Mesothelial cell of epicardium (in vitro differentiated cells): Measurements from ENCODE around the gene TARS2. TPM values are rescaled to one million over a fixed set of nuclear protein-coding genes. Genes with fewer than 3 reads are reported as not detected.

Source experiments
- DNase-seq, 2 experiments: peaks; one replicate each; pipeline ENCODE4 v3.0.0; 2021; ENCODE audit warnings: low spot score in 2 of 2; ENCODE audit not compliant: unreplicated experiment in 2 of 2
- H3K27ac Mint-ChIP-seq: 2 replicates; pipeline ENCODE4 v1.8.0; 2021; ENCODE audit warnings: mixed read lengths
- H3K27me3 Mint-ChIP-seq: 2 replicates; pipeline ENCODE4 v1.8.0; 2021; ENCODE audit warnings: low read depth, mixed read lengths
- H3K36me3 Mint-ChIP-seq: 2 replicates; pipeline ENCODE4 v1.8.0; 2021; ENCODE audit warnings: mixed read lengths
- H3K4me1 Mint-ChIP-seq: 2 replicates; pipeline ENCODE4 v1.8.0; 2021; ENCODE audit warnings: mixed read lengths
- H3K4me3 Mint-ChIP-seq: 2 replicates; pipeline ENCODE4 v1.8.0; 2021; ENCODE audit warnings: mild to moderate bottlenecking, moderate library complexity, mixed read lengths
- H3K9me3 Mint-ChIP-seq: 2 replicates; pipeline ENCODE4 v1.8.0; 2021; ENCODE audit warnings: mixed read lengths
- total RNA-seq: library from RNA; stranded (reverse); gene quantifications from 3 replicates; pipeline ENCODE4 v1.2.1, GENCODE V29; 2021
- TF ChIP-seq, protein P1 (sequence below): fragments of 200-600 bp; sonication (generic); IDR thresholded peaks from one replicate; pipeline ENCODE4 v1.5.0; 2021; ENCODE audit warnings: antibody characterized with exemption; ENCODE audit not compliant: unreplicated experiment

TARS2 gene
- total RNA-seq, 1 donor from 2014 or later = 31.7 TPM

DNA sequence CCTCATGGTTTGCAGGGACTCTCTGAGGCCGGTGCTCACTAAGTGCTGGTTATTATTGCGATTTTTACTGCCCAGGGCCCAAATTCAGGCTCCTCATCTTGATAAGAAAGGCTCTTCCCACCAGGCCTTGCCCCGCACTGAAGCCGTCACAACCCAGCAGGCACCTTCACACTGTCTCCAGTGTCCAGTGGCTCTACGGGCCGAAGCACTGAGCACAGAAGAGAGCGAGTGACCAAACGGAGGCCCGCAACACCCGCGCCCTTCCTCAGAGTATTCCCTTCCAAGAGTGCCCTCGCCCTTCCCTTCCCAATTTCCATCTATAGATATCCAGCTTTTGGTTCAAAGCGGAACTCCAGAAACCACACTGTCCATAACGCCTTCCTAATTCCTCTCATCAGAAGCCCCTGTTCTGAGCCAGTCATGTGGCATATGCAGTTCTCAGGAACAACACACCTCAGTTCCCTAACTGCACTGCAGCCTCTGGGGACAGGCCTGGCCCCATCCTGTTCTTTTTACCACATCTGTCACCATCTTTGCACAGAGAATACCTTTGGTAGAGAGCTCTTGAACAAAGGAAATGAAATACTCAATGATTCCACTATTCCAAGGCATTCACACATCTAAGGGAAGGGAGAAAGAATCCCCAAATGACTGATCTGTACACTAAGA lies 43.4 kb downstream of the TARS2 start:
- H3K27ac Mint-ChIP-seq = no peak overlapping the region
- no peaks in the 10 kb centered on the region for H3K9me3 Mint-ChIP-seq
- no peaks in the 10 kb centered on the region for H3K27me3 Mint-ChIP-seq
- H3K36me3 Mint-ChIP-seq = no peaks in the 10 kb centered on the region
- no peak for DNase-seq
- TF ChIP-seq, protein P1, sequence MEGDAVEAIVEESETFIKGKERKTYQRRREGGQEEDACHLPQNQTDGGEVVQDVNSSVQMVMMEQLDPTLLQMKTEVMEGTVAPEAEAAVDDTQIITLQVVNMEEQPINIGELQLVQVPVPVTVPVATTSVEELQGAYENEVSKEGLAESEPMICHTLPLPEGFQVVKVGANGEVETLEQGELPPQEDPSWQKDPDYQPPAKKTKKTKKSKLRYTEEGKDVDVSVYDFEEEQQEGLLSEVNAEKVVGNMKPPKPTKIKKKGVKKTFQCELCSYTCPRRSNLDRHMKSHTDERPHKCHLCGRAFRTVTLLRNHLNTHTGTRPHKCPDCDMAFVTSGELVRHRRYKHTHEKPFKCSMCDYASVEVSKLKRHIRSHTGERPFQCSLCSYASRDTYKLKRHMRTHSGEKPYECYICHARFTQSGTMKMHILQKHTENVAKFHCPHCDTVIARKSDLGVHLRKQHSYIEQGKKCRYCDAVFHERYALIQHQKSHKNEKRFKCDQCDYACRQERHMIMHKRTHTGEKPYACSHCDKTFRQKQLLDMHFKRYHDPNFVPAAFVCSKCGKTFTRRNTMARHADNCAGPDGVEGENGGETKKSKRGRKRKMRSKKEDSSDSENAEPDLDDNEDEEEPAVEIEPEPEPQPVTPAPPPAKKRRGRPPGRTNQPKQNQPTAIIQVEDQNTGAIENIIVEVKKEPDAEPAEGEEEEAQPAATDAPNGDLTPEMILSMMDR = no peak
- peaks cover 7% of the 10 kb centered on the region for H3K4me1 Mint-ChIP-seq
- H3K4me3 Mint-ChIP-seq = no peak overlapping the region

DNA sequence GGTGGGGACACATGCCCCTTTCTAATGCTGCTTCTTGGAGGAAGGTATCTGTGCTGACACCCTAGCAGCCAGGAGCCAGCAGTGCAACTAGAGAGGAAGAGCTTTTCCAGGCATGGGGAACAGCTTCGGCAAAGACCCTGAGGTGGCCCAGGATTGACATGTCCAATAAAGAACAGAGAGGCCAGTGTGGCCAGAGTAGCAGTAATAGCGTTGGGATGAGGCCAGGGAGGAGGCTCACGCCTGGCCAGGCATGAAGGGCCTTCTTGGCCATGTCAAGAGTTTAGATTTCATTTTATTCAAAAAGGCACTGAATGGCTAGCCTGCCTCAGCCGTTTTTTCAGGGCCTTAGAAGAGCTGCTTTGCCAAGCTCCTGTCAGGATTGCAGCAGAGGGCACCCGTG lies 45.6 kb downstream of the TARS2 start:
- peak overlapping the region; percentile 44 for H3K27ac Mint-ChIP-seq
- H3K27me3 Mint-ChIP-seq = no peaks in the 10 kb centered on the region
- H3K36me3 Mint-ChIP-seq = no peaks in the 10 kb centered on the region
- H3K9me3 Mint-ChIP-seq = no peaks in the 10 kb centered on the region
- TF ChIP-seq, protein P1 = peak; percentile 5
- no peak for DNase-seq
- H3K4me3 Mint-ChIP-seq = no peak overlapping the region
- H3K4me1 Mint-ChIP-seq = peaks cover 14% of the 10 kb centered on the region

DNA sequence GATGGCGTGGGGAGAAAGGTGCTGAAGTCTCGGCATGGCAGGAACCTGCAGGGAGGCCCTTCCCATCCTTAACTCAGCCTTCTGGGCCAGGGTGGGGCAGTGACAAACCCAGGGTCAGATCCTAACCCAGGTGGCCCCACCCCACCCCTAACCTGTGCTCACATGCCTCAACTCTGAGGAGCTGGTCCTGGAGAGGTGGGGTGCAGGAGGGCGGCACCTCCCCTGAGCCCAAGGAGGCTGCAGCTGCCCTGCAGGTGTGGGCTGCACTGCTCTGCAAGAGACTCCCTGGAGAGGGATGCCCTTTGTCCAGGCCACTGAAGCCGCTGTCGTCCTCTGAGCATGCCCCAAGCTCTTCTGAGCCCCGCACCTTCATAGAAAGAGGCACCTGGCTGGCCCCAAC lies 46.8 kb downstream of the TARS2 start:
- DNase-seq = no peak
- H3K9me3 Mint-ChIP-seq = no peaks in the 10 kb centered on the region
- H3K27ac Mint-ChIP-seq = no peak overlapping the region
- peaks cover 24% of the 10 kb centered on the region for H3K4me1 Mint-ChIP-seq
- TF ChIP-seq, protein P1 = no peak
- H3K27me3 Mint-ChIP-seq = no peaks in the 10 kb centered on the region
- H3K36me3 Mint-ChIP-seq = no peaks in the 10 kb centered on the region
- H3K4me3 Mint-ChIP-seq = no peak overlapping the region

DNA sequence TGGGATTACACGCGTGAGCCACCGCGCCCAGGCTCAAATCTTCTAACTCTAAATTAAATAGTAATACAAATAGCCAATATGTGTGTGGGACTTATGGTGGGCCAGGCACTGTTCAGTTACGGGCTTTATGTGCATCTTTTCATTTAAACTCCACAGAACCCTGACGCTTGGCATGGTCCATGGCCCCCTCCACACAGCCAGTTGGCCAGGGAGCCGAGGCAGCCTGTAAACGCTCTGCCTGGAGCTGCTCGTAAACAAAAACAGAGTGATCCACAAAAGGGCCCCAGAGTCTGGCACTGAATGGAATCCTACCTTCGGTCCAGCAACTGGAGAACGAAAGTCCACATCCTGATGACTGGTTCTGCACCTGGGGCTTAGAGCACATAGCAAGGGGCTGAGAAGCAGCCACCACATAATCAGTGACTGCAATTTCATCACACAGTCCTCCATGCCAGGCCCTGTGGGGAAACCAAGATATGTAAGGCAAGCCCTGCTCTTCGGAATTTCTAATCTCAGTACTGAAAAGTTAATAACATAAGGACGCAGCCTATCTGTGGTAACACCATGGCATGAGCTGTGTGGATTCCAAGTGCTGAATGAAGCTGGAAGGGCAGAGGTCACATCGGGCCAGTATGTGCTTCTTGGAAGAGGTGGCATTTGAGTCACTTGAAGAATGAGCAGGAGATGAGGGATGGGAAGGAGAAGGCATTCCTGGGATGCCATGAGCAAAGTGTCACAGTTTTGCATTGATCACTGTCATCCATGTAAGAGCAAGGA lies 48.5 kb downstream of the TARS2 start:
- Mint-ChIP-seq H3K4me3 (no peak overlapping the region), H3K27me3 (no peaks in the 10 kb centered on the region), H3K9me3 (no peaks in the 10 kb centered on the region), H3K4me1 (peaks cover 24% of the 10 kb centered on the region), H3K36me3 (no peaks in the 10 kb centered on the region), H3K27ac (peak overlapping the region; percentile 22)
- TF ChIP-seq, protein P1 = no peak
- no peak for DNase-seq

DNA sequence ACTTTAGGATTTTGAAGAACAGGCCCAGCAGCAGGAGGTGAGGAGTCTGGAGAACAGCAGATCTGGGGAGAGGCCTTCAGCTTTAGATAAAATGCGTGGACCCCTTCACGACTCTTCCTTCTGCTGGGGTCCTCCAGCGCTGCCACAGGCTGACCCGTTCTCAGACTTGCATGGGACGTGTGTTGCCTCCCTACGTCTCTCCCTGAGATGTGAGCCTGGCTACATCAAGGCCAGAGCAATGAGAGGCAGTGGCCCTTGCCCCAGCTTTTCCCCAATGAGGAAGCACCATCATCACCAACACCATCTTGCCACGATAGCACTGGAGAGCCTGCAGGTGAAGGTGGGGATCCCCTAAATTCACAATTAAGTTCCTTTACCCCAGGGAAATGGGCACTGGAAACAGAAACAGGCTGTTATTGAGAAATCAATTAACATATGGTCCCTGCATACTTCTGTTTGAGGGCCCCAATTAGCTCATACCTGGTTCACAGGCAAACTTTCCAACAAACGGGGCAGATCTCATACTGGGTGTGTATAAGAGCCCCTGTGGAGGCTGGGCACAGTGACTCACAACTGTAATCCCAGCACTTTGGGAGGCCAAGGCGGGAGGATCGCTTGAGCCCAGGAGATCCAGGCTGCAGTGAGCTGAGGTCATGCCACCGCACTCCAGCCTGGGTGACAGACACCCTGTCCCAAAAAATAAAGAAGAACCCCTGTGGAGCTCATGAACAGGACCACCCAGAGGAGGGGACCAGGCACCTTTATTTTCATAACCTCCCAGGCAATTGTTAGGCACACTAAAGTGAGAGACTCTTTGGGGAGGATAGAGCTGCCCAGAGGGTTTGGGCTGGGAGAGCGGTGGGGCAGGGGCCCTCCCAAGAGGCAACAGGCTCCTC lies 49.9 kb downstream of the TARS2 start:
- no peaks in the 10 kb centered on the region for H3K27me3 Mint-ChIP-seq
- peaks cover 24% of the 10 kb centered on the region for H3K4me1 Mint-ChIP-seq
- H3K36me3 Mint-ChIP-seq = no peaks in the 10 kb centered on the region
- peak overlapping the region; percentile 61 for H3K27ac Mint-ChIP-seq
- TF ChIP-seq, protein P1 = no peak
- H3K9me3 Mint-ChIP-seq = no peaks in the 10 kb centered on the region
- no peak for DNase-seq
- H3K4me3 Mint-ChIP-seq = no peak overlapping the region
